Coronary artery (tissue), 2 donors: ENCODE measurements around the gene UST.
A peak's percentile ranks its signal among the peaks of the same experiment; 100 is the strongest.

Experiments used
- DNase-seq: peaks from one replicate; pipeline ENCODE4 v3.0.0-alpha.2; 2017; ENCODE audit warnings: low spot score
- H3K27ac ChIP-seq, 2 donors: fragments of 200-600 bp; sonication (generic); one replicate each; pipeline ENCODE4 v1.5.1; 2016 to 2019
- H3K4me3 ChIP-seq: fragments of 200-600 bp; sonication (generic); 2 replicates; pipeline ENCODE4 v1.5.1; 2016; ENCODE audit warnings: mild to moderate bottlenecking, moderate library complexity
- TF ChIP-seq, protein P1 (sequence below): fragments of 200-600 bp; sonication (generic); IDR thresholded peaks from one replicate; pipeline ENCODE4 v1.5.1; 2019; ENCODE audit warnings: antibody characterized with exemption

UST gene

DNA sequence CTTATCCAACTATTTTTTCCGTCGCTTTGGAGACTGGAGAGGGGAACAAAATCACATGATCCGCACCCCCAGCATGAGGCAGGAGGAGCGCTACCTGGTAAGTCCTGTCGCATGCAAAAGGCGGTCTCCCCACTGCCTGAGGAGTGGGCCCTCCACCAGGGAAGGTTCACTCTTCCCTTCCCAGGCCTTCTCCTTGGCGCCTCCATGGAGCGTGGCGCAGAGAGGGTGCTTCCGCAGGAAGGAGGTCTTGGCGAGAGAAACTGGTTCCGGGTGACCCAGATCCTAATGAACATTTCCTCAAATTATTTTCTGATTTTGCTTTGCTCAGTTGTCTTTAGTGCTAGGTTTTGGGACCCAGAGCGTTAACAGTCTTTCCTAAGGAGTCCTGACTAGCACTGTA is 217.6 kb downstream of the UST start:
- Histone ChIP-seq H3K27ac (no peak overlapping the region), H3K4me3 (no peak overlapping the region)
- DNase-seq: no peak
- TF ChIP-seq, protein P1, sequence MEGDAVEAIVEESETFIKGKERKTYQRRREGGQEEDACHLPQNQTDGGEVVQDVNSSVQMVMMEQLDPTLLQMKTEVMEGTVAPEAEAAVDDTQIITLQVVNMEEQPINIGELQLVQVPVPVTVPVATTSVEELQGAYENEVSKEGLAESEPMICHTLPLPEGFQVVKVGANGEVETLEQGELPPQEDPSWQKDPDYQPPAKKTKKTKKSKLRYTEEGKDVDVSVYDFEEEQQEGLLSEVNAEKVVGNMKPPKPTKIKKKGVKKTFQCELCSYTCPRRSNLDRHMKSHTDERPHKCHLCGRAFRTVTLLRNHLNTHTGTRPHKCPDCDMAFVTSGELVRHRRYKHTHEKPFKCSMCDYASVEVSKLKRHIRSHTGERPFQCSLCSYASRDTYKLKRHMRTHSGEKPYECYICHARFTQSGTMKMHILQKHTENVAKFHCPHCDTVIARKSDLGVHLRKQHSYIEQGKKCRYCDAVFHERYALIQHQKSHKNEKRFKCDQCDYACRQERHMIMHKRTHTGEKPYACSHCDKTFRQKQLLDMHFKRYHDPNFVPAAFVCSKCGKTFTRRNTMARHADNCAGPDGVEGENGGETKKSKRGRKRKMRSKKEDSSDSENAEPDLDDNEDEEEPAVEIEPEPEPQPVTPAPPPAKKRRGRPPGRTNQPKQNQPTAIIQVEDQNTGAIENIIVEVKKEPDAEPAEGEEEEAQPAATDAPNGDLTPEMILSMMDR: no peak

DNA sequence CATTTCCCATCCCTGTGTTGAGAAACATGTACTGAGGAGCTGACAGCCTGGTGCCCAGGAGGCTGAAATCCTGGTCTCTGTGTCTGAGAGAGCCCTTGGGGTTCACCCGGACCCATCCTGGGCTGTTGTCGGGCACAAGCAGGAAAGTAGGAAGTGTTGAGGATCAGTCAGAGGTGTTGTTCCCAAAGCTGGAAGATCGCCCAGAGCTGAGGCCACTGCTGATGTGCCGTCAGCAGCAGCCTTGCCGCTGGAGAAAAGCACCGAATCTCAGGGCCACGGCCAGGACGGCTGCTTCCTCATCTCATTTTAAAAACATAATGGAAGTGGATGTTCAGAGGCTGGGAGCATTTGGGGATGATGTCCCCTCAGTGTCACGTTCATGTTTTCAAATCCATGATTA is 218.5 kb downstream of the UST start:
- Histone ChIP-seq H3K27ac (no peak overlapping the region), H3K4me3 (no peak overlapping the region)
- TF ChIP-seq, protein P1: no peak
- no peak for DNase-seq

DNA sequence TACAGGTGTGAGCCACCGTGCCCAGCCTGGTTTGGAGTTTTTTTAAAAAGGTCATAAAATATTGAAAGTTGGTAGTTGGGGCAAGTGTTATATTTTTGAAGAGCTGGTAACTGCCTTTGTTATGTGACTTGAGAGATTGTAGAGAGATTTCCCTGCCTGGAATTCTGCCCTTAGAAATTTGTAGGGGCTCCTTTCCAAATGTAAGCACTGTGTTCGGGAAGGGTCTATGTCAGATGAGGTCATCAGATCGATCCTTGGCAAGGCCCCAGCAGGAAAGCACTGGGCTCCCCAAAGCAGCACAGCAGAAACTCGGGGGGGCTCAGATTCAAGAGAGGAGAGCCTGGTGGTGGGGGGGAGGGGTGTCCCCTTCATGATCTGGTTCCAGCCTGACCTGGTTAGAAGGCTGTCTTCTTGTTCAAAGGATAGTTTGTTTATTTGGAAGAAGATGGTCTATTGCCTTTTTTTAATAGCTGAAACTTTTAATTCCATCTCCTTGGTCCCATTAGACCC is 220.2 kb downstream of the UST start:
- H3K4me3 ChIP-seq: no peak overlapping the region
- no peak for DNase-seq
- H3K27ac ChIP-seq: no peak overlapping the region
- TF ChIP-seq, protein P1: no peak

DNA sequence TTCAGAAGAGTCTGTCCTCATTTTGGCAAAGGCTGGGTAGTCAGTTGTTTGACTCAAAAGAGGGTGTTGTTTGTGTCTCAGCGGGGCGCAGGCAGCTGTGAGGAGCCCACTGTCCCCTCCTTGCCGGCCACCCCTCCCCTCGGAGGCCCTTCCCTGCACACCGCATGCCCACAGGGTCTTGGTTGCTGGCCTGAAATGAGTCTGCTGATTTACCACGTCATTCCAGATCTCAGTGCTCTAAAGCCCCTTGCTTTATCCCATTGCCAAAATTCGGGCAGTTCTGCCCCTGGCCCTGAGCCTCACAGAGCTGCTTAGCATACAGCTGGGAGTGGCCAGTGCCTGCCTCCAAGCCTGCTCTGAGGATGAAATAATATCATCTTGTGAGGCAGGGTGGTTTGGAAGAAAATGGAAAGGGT is 220.7 kb downstream of the UST start:
- DNase-seq: no peak
- TF ChIP-seq, protein P1: no peak
- Histone ChIP-seq H3K27ac (no peak overlapping the region), H3K4me3 (no peak overlapping the region)

DNA sequence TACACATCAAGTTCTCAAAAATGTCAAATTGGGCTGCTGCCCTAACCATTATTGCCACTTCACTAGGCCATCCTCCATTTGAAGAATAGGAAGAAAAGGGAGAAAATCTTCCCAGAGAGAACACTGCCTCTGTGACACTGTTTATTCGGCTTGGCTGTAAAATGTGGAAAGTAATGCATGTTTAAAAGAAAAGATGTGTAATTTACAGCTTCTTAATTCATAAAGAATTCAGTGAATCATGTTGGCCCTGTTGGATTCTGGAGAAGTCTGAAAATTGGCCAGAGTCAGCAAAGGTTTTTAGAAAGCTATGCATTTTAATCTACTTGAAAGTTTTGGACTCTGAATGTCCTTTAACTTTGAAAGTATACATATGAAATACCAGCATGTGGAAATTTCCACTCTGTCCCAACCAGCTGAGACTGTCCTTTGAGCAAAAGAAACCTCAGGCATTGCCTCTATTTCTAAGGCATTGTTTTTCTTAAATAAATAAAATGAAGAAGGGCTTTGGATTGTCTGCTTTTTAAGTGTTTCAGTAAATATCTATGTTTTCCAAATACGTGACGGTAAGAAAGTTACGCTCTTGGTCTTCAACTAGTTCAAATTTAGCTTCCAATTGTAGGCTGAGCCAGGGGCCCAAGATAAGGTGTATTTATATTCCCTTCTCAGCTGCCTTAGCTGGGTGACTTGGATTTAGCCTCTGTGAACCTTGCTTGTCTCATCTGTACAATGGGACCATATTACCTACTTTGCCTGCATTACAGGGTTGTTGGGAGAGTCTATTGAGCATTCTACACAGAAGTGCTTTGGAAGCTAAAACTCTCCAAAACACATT is 222.2 kb downstream of the UST start:
- DNase-seq: no peak
- peak overlapping the region in 1 of 2 donors; percentile 21 for H3K27ac ChIP-seq
- H3K4me3 ChIP-seq: no peak overlapping the region
- TF ChIP-seq, protein P1: no peak

DNA sequence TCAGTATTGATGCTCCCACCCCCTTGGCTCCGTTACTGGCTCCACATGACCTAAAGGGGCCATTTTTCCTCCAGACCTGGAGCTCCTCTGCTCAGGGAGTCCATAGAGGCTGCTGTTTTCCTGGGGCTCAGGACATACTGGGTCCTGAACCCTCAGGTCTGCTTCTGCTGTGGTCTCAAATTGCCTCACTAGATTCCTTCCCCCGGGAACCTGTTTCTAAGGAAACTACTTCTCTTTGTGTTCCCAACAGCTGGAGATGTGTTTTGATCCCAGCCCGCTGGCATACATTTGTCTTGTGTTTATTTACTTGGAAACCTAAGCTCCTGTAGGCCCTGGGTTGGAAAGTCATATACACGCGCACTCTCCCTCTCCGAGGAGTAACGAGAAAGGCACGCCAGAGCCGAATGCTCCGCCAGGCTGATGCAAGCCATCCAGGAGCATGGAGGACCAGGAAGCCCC is 222.8 kb downstream of the UST start:
- TF ChIP-seq, protein P1: no peak
- no peak for DNase-seq
- Histone ChIP-seq H3K4me3 (no peak overlapping the region), H3K27ac (peak overlapping the region in 1 of 2 donors; percentile 21)
